ENCODE results near the gene KCNT1.

DNA sequence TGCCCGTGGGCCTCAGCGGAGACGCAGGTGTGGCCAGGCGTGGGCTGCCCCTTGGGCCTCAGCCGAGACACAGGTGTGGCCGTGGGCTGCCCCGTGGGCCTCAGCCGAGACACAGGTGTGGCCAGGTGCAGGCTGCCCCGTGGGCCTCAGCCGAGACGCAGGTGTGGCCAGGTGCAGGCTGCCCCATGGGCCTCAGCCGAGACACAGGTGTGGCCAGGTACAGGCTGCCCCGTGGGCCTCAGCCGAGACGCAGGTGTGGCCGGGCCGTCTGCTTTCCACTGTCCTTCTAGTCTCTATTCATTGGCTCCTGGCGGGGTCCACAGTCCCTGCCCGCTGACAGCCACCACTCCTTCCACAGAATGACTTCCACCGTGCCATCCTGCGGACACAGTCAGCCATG is 56.1 kb downstream of the KCNT1 start:
- no peak for TF ChIP-seq CTCF (IDR thresholded peaks at IDR 0.05)
- no peak for TF ChIP-seq POLR2A (IDR thresholded peaks at IDR 0.05)
